GM12878 (cell line): ENCODE results near the gene TBC1D25. TPM values are rescaled to one million over a fixed set of nuclear protein-coding genes. Genes with fewer than 3 reads are reported as not detected.

ENCODE experiments used
- ASH2L ChIP-seq: fragments of 300-600, 200-600 bp; sonication (generic); IDR thresholded peaks from 2 replicates; pipeline ENCODE4 v1.6.1; 2017; ENCODE audit warnings: low read depth, mild to moderate bottlenecking, borderline replicate concordance
- CBFB ChIP-seq: IDR thresholded peaks from 2 replicates; pipeline ENCODE4 v1.6.1; 2016; ENCODE audit warnings: antibody characterized with exemption, low read depth
- HDGF ChIP-seq: fragments of 450-650 bp; IDR thresholded peaks from 2 replicates; pipeline ENCODE4 v1.6.1; 2016; ENCODE audit warnings: antibody characterized with exemption
- JUNB ChIP-seq: IDR thresholded peaks from 2 replicates; pipeline ENCODE4 v1.6.1; 2016; ENCODE audit warnings: antibody characterized with exemption, mild to moderate bottlenecking
- NBN ChIP-seq: fragments of 450-650 bp; IDR thresholded peaks from 2 replicates; pipeline ENCODE4 v1.6.1; 2016
- NR2C1 ChIP-seq: fragments of 450-650 bp; IDR thresholded peaks from 2 replicates; pipeline ENCODE4 v1.6.1; 2017; ENCODE audit warnings: antibody characterized with exemption, mild to moderate bottlenecking, moderate library complexity
- RAD51 ChIP-seq: fragments of 450-650 bp; IDR thresholded peaks from 2 replicates; pipeline ENCODE4 v1.6.1; 2016; ENCODE audit warnings: moderate library complexity, mild to moderate bottlenecking, inconsistent platforms
- RB1 ChIP-seq: fragments of 450-650 bp; formaldehyde crosslinking; IDR thresholded peaks from 2 replicates; pipeline ENCODE4 v1.6.1; 2017; ENCODE audit warnings: mild to moderate bottlenecking, borderline replicate concordance
- STAT3 ChIP-seq: IDR thresholded peaks from 2 replicates; pipeline ENCODE4 v1.6.1; 2011; ENCODE audit warnings: low read depth, low read length, improper control_type of control experiment
- TARDBP ChIP-seq: IDR thresholded peaks from 2 replicates; pipeline ENCODE4 v1.6.1; 2016; ENCODE audit warnings: borderline replicate concordance
- TCF12 ChIP-seq: IDR thresholded peaks from 2 replicates; pipeline ENCODE4 v1.6.1; 2011; ENCODE audit warnings: low read depth, mild to moderate bottlenecking, low read length
- YY1 ChIP-seq: IDR thresholded peaks from 2 replicates; pipeline ENCODE4 v1.6.1; 2011; ENCODE audit warnings: low read depth, mild to moderate bottlenecking, low read length
- ZNF217 ChIP-seq: fragments of 450-650 bp; IDR thresholded peaks from 2 replicates; pipeline ENCODE4 v1.6.1; 2017; ENCODE audit warnings: antibody characterized with exemption, mild to moderate bottlenecking
- ZNF622 ChIP-seq: fragments of 450-650 bp; IDR thresholded peaks from 2 replicates; pipeline ENCODE4 v1.6.1; 2017; ENCODE audit warnings: mild to moderate bottlenecking, inconsistent platforms
- polyA plus RNA-seq, 11 experiments: library from polyadenylated mRNA; depleted of rRNA in 4 of 11; unstranded in 6 of 11; stranded (reverse) in 5 of 11; fragments of >200 nt; fragmentation: Nextera tagmentation in 4 of 11; fragmentation: Illumina TruSeq in 1 of 11; extraction: Ambion mirVana in 4 of 11; extraction: Trizol in 1 of 11; gene quantifications; 1 replicate in 1 of 11; 2 replicates in 10 of 11; pipeline versions ENCODE4 v1.2.1 to v1.2.3, GENCODE V29; 2011 to 2016; ENCODE audit warnings: inconsistent platforms in 2 of 11, missing spikeins in 2 of 11, low read depth in 1 of 11
- total RNA-seq, 4 experiments: library from RNA; depleted of rRNA in 3 of 4; stranded (reverse); fragments of >200 nt in 3 of 4; fragmentation: Illumina TruSeq in 1 of 4; extraction: Trizol in 1 of 4; gene quantifications; 2 replicates each; pipeline versions ENCODE4 v1.2.1 to v1.2.3, GENCODE V29; 2013 to 2021
- TF ChIP-seq, protein P1 (sequence below): fragments of 450-650 bp; formaldehyde crosslinking; IDR thresholded peaks from 2 replicates; pipeline ENCODE4 v1.4.0; 2020; ENCODE audit warnings: mild to moderate bottlenecking, moderate library complexity
- TF ChIP-seq, protein P2 (sequence below): fragments of 450-650 bp; IDR thresholded peaks from 2 replicates; pipeline ENCODE4 v1.6.1; 2016; ENCODE audit warnings: mild to moderate bottlenecking, moderate library complexity, borderline replicate concordance
- TF ChIP-seq, protein P3 (sequence below): fragments of 450-650 bp; formaldehyde crosslinking; IDR thresholded peaks from 2 replicates; pipeline ENCODE4 v1.5.0; 2022; ENCODE audit warnings: mild to moderate bottlenecking, missing genetic modification characterization

Gene TBC1D25
- total and polyA plus RNA-seq, 10 of the 15 experiments (the other 5 are each of a cell fraction or from before 2014, with no cell fraction given), result 0.79 to 17.3 (median 10.0) TPM

DNA sequence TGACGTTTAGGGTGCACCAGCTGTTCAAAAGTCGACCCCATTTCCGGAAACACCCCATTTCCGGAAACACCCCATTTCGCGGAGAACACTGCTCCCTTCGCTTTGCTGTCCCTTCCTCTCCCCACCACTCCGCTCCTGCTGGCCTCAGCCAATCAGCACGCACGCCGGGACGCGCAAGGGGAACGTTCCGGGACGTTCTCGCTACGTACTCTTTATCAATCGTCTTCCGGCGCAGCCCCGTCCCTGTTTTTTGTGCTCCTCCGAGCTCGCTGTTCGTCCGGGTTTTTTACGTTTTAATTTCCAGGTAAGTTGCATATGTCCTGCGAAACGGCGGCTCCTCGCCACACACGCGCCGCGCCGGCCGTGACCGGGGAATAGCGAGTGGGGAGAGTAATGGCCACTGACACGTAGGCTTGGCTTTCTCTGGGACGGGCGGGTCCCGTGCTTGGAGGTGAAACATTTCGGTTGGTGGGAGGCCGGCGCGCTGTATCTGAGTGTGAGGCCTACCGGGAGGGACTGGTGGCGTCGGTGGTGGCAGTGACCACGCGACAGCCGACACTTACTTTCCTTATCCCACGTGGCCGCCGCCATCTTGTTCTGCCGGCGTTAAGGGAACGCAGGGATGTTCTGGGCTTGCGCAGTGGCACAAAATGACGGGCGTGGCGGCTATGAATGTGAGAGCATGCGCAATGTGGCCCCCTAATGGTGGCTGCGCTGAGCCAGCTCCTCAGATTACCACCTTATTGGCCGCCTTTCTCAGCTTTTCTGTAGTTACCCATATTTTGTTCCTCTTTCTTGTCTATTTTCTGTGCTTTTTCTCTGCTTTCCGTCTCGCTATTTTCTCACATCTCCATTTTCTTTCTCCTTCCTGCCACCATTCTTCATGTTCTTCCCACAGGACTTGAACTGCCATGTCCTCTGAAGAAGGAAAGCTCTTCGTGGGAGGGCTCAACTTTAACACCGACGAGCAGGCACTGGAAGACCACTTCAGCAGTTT, 35.1 kb downstream of the TBC1D25 start, which contains the start of gene RBM3 (continued):
- TF ChIP-seq, protein P1, sequence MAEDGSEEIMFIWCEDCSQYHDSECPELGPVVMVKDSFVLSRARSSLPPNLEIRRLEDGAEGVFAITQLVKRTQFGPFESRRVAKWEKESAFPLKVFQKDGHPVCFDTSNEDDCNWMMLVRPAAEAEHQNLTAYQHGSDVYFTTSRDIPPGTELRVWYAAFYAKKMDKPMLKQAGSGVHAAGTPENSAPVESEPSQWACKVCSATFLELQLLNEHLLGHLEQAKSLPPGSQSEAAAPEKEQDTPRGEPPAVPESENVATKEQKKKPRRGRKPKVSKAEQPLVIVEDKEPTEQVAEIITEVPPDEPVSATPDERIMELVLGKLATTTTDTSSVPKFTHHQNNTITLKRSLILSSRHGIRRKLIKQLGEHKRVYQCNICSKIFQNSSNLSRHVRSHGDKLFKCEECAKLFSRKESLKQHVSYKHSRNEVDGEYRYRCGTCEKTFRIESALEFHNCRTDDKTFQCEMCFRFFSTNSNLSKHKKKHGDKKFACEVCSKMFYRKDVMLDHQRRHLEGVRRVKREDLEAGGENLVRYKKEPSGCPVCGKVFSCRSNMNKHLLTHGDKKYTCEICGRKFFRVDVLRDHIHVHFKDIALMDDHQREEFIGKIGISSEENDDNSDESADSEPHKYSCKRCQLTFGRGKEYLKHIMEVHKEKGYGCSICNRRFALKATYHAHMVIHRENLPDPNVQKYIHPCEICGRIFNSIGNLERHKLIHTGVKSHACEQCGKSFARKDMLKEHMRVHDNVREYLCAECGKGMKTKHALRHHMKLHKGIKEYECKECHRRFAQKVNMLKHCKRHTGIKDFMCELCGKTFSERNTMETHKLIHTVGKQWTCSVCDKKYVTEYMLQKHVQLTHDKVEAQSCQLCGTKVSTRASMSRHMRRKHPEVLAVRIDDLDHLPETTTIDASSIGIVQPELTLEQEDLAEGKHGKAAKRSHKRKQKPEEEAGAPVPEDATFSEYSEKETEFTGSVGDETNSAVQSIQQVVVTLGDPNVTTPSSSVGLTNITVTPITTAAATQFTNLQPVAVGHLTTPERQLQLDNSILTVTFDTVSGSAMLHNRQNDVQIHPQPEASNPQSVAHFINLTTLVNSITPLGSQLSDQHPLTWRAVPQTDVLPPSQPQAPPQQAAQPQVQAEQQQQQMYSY (CRISPR knock-in tag), result no peak
- TF ChIP-seq, protein P2, sequence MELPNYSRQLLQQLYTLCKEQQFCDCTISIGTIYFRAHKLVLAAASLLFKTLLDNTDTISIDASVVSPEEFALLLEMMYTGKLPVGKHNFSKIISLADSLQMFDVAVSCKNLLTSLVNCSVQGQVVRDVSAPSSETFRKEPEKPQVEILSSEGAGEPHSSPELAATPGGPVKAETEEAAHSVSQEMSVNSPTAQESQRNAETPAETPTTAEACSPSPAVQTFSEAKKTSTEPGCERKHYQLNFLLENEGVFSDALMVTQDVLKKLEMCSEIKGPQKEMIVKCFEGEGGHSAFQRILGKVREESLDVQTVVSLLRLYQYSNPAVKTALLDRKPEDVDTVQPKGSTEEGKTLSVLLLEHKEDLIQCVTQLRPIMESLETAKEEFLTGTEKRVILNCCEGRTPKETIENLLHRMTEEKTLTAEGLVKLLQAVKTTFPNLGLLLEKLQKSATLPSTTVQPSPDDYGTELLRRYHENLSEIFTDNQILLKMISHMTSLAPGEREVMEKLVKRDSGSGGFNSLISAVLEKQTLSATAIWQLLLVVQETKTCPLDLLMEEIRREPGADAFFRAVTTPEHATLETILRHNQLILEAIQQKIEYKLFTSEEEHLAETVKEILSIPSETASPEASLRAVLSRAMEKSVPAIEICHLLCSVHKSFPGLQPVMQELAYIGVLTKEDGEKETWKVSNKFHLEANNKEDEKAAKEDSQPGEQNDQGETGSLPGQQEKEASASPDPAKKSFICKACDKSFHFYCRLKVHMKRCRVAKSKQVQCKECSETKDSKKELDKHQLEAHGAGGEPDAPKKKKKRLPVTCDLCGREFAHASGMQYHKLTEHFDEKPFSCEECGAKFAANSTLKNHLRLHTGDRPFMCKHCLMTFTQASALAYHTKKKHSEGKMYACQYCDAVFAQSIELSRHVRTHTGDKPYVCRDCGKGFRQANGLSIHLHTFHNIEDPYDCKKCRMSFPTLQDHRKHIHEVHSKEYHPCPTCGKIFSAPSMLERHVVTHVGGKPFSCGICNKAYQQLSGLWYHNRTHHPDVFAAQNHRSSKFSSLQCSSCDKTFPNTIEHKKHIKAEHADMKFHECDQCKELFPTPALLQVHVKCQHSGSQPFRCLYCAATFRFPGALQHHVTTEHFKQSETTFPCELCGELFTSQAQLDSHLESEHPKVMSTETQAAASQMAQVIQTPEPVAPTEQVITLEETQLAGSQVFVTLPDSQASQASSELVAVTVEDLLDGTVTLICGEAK, result peak; percentile 94
- no peak for TF ChIP-seq ASH2L
- TF ChIP-seq JUNB, result no peak
- TF ChIP-seq ZNF217, result no peak
- TF ChIP-seq RAD51, result peak; percentile 80
- no peak for TF ChIP-seq CBFB
- TF ChIP-seq, protein P3, sequence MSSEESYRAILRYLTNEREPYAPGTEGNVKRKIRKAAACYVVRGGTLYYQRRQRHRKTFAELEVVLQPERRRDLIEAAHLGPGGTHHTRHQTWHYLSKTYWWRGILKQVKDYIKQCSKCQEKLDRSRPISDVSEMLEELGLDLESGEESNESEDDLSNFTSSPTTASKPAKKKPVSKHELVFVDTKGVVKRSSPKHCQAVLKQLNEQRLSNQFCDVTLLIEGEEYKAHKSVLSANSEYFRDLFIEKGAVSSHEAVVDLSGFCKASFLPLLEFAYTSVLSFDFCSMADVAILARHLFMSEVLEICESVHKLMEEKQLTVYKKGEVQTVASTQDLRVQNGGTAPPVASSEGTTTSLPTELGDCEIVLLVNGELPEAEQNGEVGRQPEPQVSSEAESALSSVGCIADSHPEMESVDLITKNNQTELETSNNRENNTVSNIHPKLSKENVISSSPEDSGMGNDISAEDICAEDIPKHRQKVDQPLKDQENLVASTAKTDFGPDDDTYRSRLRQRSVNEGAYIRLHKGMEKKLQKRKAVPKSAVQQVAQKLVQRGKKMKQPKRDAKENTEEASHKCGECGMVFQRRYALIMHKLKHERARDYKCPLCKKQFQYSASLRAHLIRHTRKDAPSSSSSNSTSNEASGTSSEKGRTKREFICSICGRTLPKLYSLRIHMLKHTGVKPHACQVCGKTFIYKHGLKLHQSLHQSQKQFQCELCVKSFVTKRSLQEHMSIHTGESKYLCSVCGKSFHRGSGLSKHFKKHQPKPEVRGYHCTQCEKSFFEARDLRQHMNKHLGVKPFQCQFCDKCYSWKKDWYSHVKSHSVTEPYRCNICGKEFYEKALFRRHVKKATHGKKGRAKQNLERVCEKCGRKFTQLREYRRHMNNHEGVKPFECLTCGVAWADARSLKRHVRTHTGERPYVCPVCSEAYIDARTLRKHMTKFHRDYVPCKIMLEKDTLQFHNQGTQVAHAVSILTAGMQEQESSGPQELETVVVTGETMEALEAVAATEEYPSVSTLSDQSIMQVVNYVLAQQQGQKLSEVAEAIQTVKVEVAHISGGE, result peak; percentile 55; the same call in 1 of the 2 replicates
- no peak for TF ChIP-seq HDGF
- no peak for TF ChIP-seq ZNF622
- TF ChIP-seq YY1, result peak; percentile 97
- 0 out of 2 replicates have a peak, but pooled peaks have one; percentile 26 for TF ChIP-seq TARDBP
- TF ChIP-seq STAT3, result no peak
- TF ChIP-seq NBN, result no peak; the same call in 1 of the 2 replicates
- no peak for TF ChIP-seq RB1
- peak; percentile 46; the same call in 1 of the 2 replicates for TF ChIP-seq NR2C1
- TF ChIP-seq TCF12, result peak; percentile 63; the same call in 1 of the 2 replicates
